Testis (tissue), 3 donors: ENCODE measurements around the gene C3orf38. TPM values are rescaled to one million over a fixed set of nuclear protein-coding genes. Genes with fewer than 3 reads are reported as not detected.
"Not testable (repeated sequence)": the region's sequence is repeated elsewhere in the genome, so short reads cannot be mapped to it uniquely, and the experiment has no call there.

Source experiments
- DNase-seq: peaks from one replicate; pipeline ENCODE4 v3.0.0-alpha.2; 2019
- H3K27ac ChIP-seq, 2 donors: fragments of 200-600 bp; sonication (generic); one replicate each; pipeline ENCODE4 v1.5.1; 2019
- H3K27me3 ChIP-seq: fragments of 200-600 bp; sonication (generic); one replicate; pipeline ENCODE4 v1.5.1; 2019
- H3K36me3 ChIP-seq: fragments of 200-600 bp; sonication (generic); one replicate; pipeline ENCODE4 v1.5.1; 2017; ENCODE audit warnings: low read depth; ENCODE audit errors: missing control alignments
- H3K4me1 ChIP-seq: fragments of 200-600 bp; sonication (generic); one replicate; pipeline ENCODE4 v1.5.1; 2019
- H3K4me3 ChIP-seq, 2 donors: fragments of 200-600 bp; sonication (generic); one replicate each; pipeline ENCODE4 v1.5.1; 2017 to 2019
- H3K9me3 ChIP-seq: fragments of 200-600 bp; sonication (generic); one replicate; pipeline ENCODE4 v1.5.1; 2017
- CTCF ChIP-seq, 3 experiments: fragments of 450-650 bp in 2 of 3; fragments of 200-600 bp in 1 of 3; sonication (generic) in 1 of 3; IDR thresholded peaks; one replicate each; pipeline ENCODE4 v1.5.1; 2016 to 2019; ENCODE audit warnings: antibody characterized with exemption in 3 of 3, mild to moderate bottlenecking in 2 of 3, moderate library complexity in 1 of 3
- POLR2A ChIP-seq: fragments of 450-650 bp; IDR thresholded peaks from one replicate; pipeline ENCODE4 v1.6.1; 2017; ENCODE audit warnings: antibody characterized with exemption, mild to moderate bottlenecking, moderate library complexity
- WGBS, 2 donors: methylation state at CpG; one replicate each; pipeline ENCODE4 v1.1.5; 2018; 5-methylcytosine and 5-hydroxymethylcytosine counted together
- intact Hi-C: fragments of 100-400 bp; cut with DNase I; formaldehyde crosslinking; loops from one replicate; pipeline ENCODE4 v1.15.1; 2023; ENCODE audit warnings: low total_unique reads
- polyA plus RNA-seq: library from polyadenylated mRNA; stranded (reverse); fragments of 350-450 nt; fragmentation: Illumina TruSeq; extraction: RNeasy Lipid Tissue Mini Kit (QIAGEN cat#74804); gene quantifications from one replicate; pipeline ENCODE4 v1.2.3, GENCODE V29; 2014; ENCODE audit warnings: low read depth, low replicate concordance; ENCODE audit not compliant: insufficient read depth
- total RNA-seq, 2 donors: library from RNA; depleted of rRNA; stranded (reverse); fragments of >200 nt; gene quantifications; one replicate each; pipeline ENCODE4 v1.2.3, GENCODE V29; 2016

The C3orf38 gene
- total and polyA plus RNA-seq, 3 donors from 2014 or later = 33.0 to 62.2 (median 38.2) TPM

GRCh38 chr3:88113311-88114162 is 36.2 kb upstream of the C3orf38 start:
- TF ChIP-seq POLR2A = no peak
- TF ChIP-seq CTCF (IDR thresholded peaks at IDR 0.05) = peak; percentile 37 to 73 (median 61)
- intact Hi-C loops = no loop called here
- Histone ChIP-seq H3K4me1 (no peaks in the 10 kb centered on the region), H3K4me3 (no peak overlapping the region), H3K9me3 (no peaks in the 10 kb centered on the region), H3K36me3 (no peaks in the 10 kb centered on the region), H3K27me3 (no peaks in the 10 kb centered on the region), H3K27ac (no peak overlapping the region)
- DNase-seq = peak; percentile 77
- 50 to 54% methylated on average over 5 of the region's 5 CpGs for WGBS, 2 donors

GRCh38 chr3:88114878-88115549 is 34.7 kb upstream of the C3orf38 start:
- no peak overlapping the region for H3K4me3 ChIP-seq
- no peak overlapping the region for H3K27ac ChIP-seq
- intact Hi-C loops = no loop called here
- DNase-seq = no peak
- WGBS, 2 donors = 90 to 92% methylated on average over 3 of the region's 3 CpGs
- H3K9me3 ChIP-seq = no peaks in the 10 kb centered on the region
- no peaks in the 10 kb centered on the region for H3K36me3 ChIP-seq
- H3K4me1 ChIP-seq = no peaks in the 10 kb centered on the region
- no peak for TF ChIP-seq CTCF (IDR thresholded peaks at IDR 0.05)
- no peak for TF ChIP-seq POLR2A
- H3K27me3 ChIP-seq = no peaks in the 10 kb centered on the region

GRCh38 chr3:88117683-88118082 is 32.1 kb upstream of the C3orf38 start:
- WGBS, 2 donors = 0 to 43% methylated on average over 1 of the region's 1 CpG
- no peak overlapping the region for H3K4me3 ChIP-seq
- H3K4me1 ChIP-seq = no peaks in the 10 kb centered on the region
- H3K27me3 ChIP-seq = no peaks in the 10 kb centered on the region
- DNase-seq = no peak
- H3K36me3 ChIP-seq = no peaks in the 10 kb centered on the region
- H3K27ac ChIP-seq = no peak overlapping the region
- TF ChIP-seq CTCF (IDR thresholded peaks at IDR 0.05) (no peak), POLR2A (no peak)
- no peaks in the 10 kb centered on the region for H3K9me3 ChIP-seq
- intact Hi-C loops = no loop called here

- H3K27ac ChIP-seq, intact Hi-C loops, DNase-seq, H3K4me1 ChIP-seq, H3K36me3 ChIP-seq, H3K9me3 ChIP-seq, H3K27me3 ChIP-seq, H3K4me3 ChIP-seq: not testable (repeated sequence)
- WGBS, 2 donors = 100% methylated on average over 1 of the region's 2 CpGs
Measured at GRCh38 chr3:88118603-88119002, 31.2 kb upstream of the C3orf38 start.

GRCh38 chr3:88123526-88123925 is 26.2 kb upstream of the C3orf38 start:
- Histone ChIP-seq H3K4me3 (no peak overlapping the region), H3K27ac (no peak overlapping the region), H3K27me3 (no peaks in the 10 kb centered on the region), H3K4me1 (no peaks in the 10 kb centered on the region), H3K9me3 (no peaks in the 10 kb centered on the region), H3K36me3 (no peaks in the 10 kb centered on the region)
- intact Hi-C loops = no loop called here
- TF ChIP-seq CTCF (IDR thresholded peaks at IDR 0.05) = no peak
- 91 to 96% methylated on average over 1 of the region's 1 CpG for WGBS, 2 donors
- no peak for DNase-seq
